Astrocyte of the cerebellum (primary cell): Measurements from ENCODE around the gene SLC25A44.

ENCODE experiments used
- DNase-seq: peaks from one replicate; pipeline ENCODE4 v3.0.0-alpha.2; 2011; ENCODE audit warnings: low read depth
- H3K4me3 ChIP-seq: 2 replicates; pipeline ENCODE4 v1.5.1; 2011; ENCODE audit warnings: mild to moderate bottlenecking, low read depth, low read length, moderate library complexity
- CTCF ChIP-seq: IDR thresholded peaks from 2 replicates; pipeline ENCODE4 v1.5.1; 2012; ENCODE audit warnings: low read length, low read depth, moderate library complexity, mild to moderate bottlenecking; ENCODE audit errors: missing control alignments
- in situ Hi-C: cut with HindIII; loops from 2 replicates; pipeline ENCODE4 v1.10.0; 2017; ENCODE audit warnings: low sequenced_read_pairs

SLC25A44 gene

GRCh38 chr1:156217871-156218270, 24.0 kb downstream of the SLC25A44 start:
- no peak overlapping the region for H3K4me3 ChIP-seq
- TF ChIP-seq CTCF: no peak
- in situ Hi-C loops: no loop called here
- no peak for DNase-seq

- no peak overlapping the region for H3K4me3 ChIP-seq
- no peak for DNase-seq
- in situ Hi-C loops: loop anchor here (10.0 kb wide), 1 partner anchor 85 kb away; no protein-coding TSS in a partner anchor
- no peak for TF ChIP-seq CTCF
Observed at GRCh38 chr1:156220226-156220625, 26.3 kb downstream of the SLC25A44 start.

- no peak for DNase-seq
- in situ Hi-C loops: loop anchor here (10.0 kb wide), 1 partner anchor 87 kb away; no protein-coding TSS in a partner anchor
- no peak overlapping the region for H3K4me3 ChIP-seq
- TF ChIP-seq CTCF: no peak
Observed at GRCh38 chr1:156221986-156222692, 28.2 kb downstream of the SLC25A44 start.

GRCh38 chr1:156225677-156226014, 31.7 kb downstream of the SLC25A44 start:
- DNase-seq: no peak
- H3K4me3 ChIP-seq: no peak overlapping the region
- in situ Hi-C loops: loop anchor here (10.0 kb wide), 1 partner anchor 91 kb away; no protein-coding TSS in a partner anchor
- TF ChIP-seq CTCF: no peak

- no peak overlapping the region for H3K4me3 ChIP-seq
- no peak for DNase-seq
- TF ChIP-seq CTCF: no peak
- in situ Hi-C loops: loop anchor here (10.0 kb wide), 1 partner anchor 91 kb away; no protein-coding TSS in a partner anchor
Observed at GRCh38 chr1:156226116-156226538, 32.2 kb downstream of the SLC25A44 start.

GRCh38 chr1:156226782-156227181, 32.9 kb downstream of the SLC25A44 start:
- TF ChIP-seq CTCF: no peak
- DNase-seq: no peak
- in situ Hi-C loops: loop anchor here (10.0 kb wide), 1 partner anchor 92 kb away; no protein-coding TSS in a partner anchor
- no peak overlapping the region for H3K4me3 ChIP-seq
